IgD-negative memory B cell (primary cell): ENCODE results near the gene TREH. TPM values are rescaled to one million over a fixed set of nuclear protein-coding genes. Genes with fewer than 3 reads are reported as not detected.

Experiments used
- H3K27ac Mint-ChIP-seq, 3 donors: one replicate each; pipeline ENCODE4 v1.8.0; 2020 to 2022; ENCODE audit warnings: mild to moderate bottlenecking in 3 of 3, mixed read lengths in 3 of 3, moderate library complexity in 1 of 3
- H3K27me3 Mint-ChIP-seq: one replicate; pipeline ENCODE4 v1.8.0; 2021; ENCODE audit warnings: mixed read lengths
- H3K36me3 Mint-ChIP-seq: one replicate; pipeline ENCODE4 v1.8.0; 2020; ENCODE audit warnings: mild to moderate bottlenecking, mixed read lengths
- H3K4me1 Mint-ChIP-seq, 3 donors: one replicate each; pipeline ENCODE4 v1.8.0; 2020 to 2022; ENCODE audit warnings: mixed read lengths in 3 of 3, mild to moderate bottlenecking in 1 of 3
- H3K4me3 Mint-ChIP-seq, 4 donors: one replicate each; pipeline ENCODE4 v1.8.0; 2020 to 2022; ENCODE audit warnings: mild to moderate bottlenecking in 4 of 4, mixed read lengths in 4 of 4, moderate library complexity in 3 of 4
- H3K9me3 Mint-ChIP-seq, 3 donors: one replicate each; pipeline ENCODE4 v1.8.0; 2020 to 2021; ENCODE audit warnings: mixed read lengths in 3 of 3, mild to moderate bottlenecking in 1 of 3
- polyA plus RNA-seq: library from polyadenylated mRNA; unstranded; fragments of 300-500 nt; fragmentation: Illumina TruSeq; gene quantifications from one replicate; pipeline ENCODE4 v1.2.3, GENCODE V29; 2021

TREH gene
- polyA plus RNA-seq, 1 donor from 2014 or later = not detected

- no peak overlapping the region for H3K27ac Mint-ChIP-seq
- H3K4me3 Mint-ChIP-seq = peak overlapping the region in 2 of 4 donors; percentile 73 to 84
- no peaks in the 10 kb centered on the region for H3K9me3 Mint-ChIP-seq
- peaks cover 5 to 10% (median 7%) of the 10 kb centered on the region in 3 donors for H3K4me1 Mint-ChIP-seq
- no peaks in the 10 kb centered on the region for H3K36me3 Mint-ChIP-seq
- peaks cover 6% of the 10 kb centered on the region for H3K27me3 Mint-ChIP-seq
Observed at GRCh38 chr11:118705791-118706545, 26.5 kb upstream of the TREH start.

- peak overlapping the region in 2 of 4 donors; percentile 84 to 88 for H3K4me3 Mint-ChIP-seq
Observed at GRCh38 chr11:118705111-118705741, 25.8 kb upstream of the TREH start.

GRCh38 chr11:118703563-118704106 lies 24.2 kb upstream of the TREH start:
- no peaks in the 10 kb centered on the region for H3K36me3 Mint-ChIP-seq
- no peak overlapping the region for H3K27ac Mint-ChIP-seq
- peak overlapping the region in 1 of 4 donors; percentile 32 for H3K4me3 Mint-ChIP-seq
- peaks cover 6% of the 10 kb centered on the region for H3K27me3 Mint-ChIP-seq
- H3K4me1 Mint-ChIP-seq = peaks cover 5 to 13% (median 9%) of the 10 kb centered on the region in 3 donors
- H3K9me3 Mint-ChIP-seq = peaks cover 0 to 4% (median 4%) of the 10 kb centered on the region in 3 donors

More at GRCh38 chr11:118705111-118705741, 25.8 kb upstream of the TREH start:
- Mint-ChIP-seq H3K9me3 (peaks cover 0 to 3% (median 3%) of the 10 kb centered on the region in 3 donors), H3K27me3 (peaks cover 6% of the 10 kb centered on the region), H3K27ac (peak overlapping the region in 1 of 3 donors; percentile 69), H3K4me1 (peaks cover 5 to 13% (median 7%) of the 10 kb centered on the region in 3 donors), H3K36me3 (no peaks in the 10 kb centered on the region)

- peaks cover 0 to 4% (median 4%) of the 10 kb centered on the region in 3 donors for H3K9me3 Mint-ChIP-seq
- peaks cover 0 to 7% (median 6%) of the 10 kb centered on the region in 3 donors for H3K4me1 Mint-ChIP-seq
- no peaks in the 10 kb centered on the region for H3K36me3 Mint-ChIP-seq
- no peak overlapping the region for H3K4me3 Mint-ChIP-seq
- H3K27ac Mint-ChIP-seq = peak overlapping the region in 2 of 3 donors; percentile 72 to 97
- no peaks in the 10 kb centered on the region for H3K27me3 Mint-ChIP-seq
Observed at GRCh38 chr11:118699506-118700220, 20.2 kb upstream of the TREH start.

GRCh38 chr11:118697346-118697745 lies 17.9 kb upstream of the TREH start:
- H3K9me3 Mint-ChIP-seq = peaks cover 0 to 4% (median 4%) of the 10 kb centered on the region in 3 donors
- peaks cover 0 to 11% (median 6%) of the 10 kb centered on the region in 3 donors for H3K4me1 Mint-ChIP-seq
- H3K4me3 Mint-ChIP-seq = no peak overlapping the region
- H3K27me3 Mint-ChIP-seq = no peaks in the 10 kb centered on the region
- H3K27ac Mint-ChIP-seq = no peak overlapping the region
- H3K36me3 Mint-ChIP-seq = no peaks in the 10 kb centered on the region

- Mint-ChIP-seq H3K36me3 (no peaks in the 10 kb centered on the region), H3K4me1 (peaks cover 0 to 11% (median 6%) of the 10 kb centered on the region in 3 donors), H3K27me3 (no peaks in the 10 kb centered on the region), H3K4me3 (peak overlapping the region in 1 of 4 donors; percentile 6), H3K9me3 (peaks cover 0 to 4% (median 4%) of the 10 kb centered on the region in 3 donors), H3K27ac (peak overlapping the region in 1 of 3 donors; percentile 59)
Observed at GRCh38 chr11:118696673-118697226, 17.3 kb upstream of the TREH start.

GRCh38 chr11:118694771-118695170 lies 15.3 kb upstream of the TREH start:
- Mint-ChIP-seq H3K27me3 (no peaks in the 10 kb centered on the region), H3K4me1 (peaks cover 0 to 14% (median 9%) of the 10 kb centered on the region in 3 donors), H3K4me3 (no peak overlapping the region), H3K27ac (no peak overlapping the region), H3K36me3 (no peaks in the 10 kb centered on the region), H3K9me3 (no peaks in the 10 kb centered on the region)

- H3K36me3 Mint-ChIP-seq = no peaks in the 10 kb centered on the region
- no peak overlapping the region for H3K4me3 Mint-ChIP-seq
- H3K9me3 Mint-ChIP-seq = no peaks in the 10 kb centered on the region
- peaks cover 0 to 14% (median 7%) of the 10 kb centered on the region in 3 donors for H3K4me1 Mint-ChIP-seq
- no peaks in the 10 kb centered on the region for H3K27me3 Mint-ChIP-seq
- peak overlapping the region in 2 of 3 donors; percentile 46 to 95 for H3K27ac Mint-ChIP-seq
Observed at GRCh38 chr11:118694185-118694584, 14.7 kb upstream of the TREH start.

GRCh38 chr11:118691926-118692830 lies 12.7 kb upstream of the TREH start:
- Mint-ChIP-seq H3K9me3 (no peaks in the 10 kb centered on the region), H3K27me3 (no peaks in the 10 kb centered on the region), H3K4me3 (peak overlapping the region in 1 of 4 donors; percentile 75), H3K4me1 (peaks cover 0 to 14% (median 7%) of the 10 kb centered on the region in 3 donors), H3K36me3 (no peaks in the 10 kb centered on the region), H3K27ac (peak overlapping the region in 2 of 3 donors; percentile 50 to 95)

GRCh38 chr11:118690553-118691304 lies 11.3 kb upstream of the TREH start:
- Mint-ChIP-seq H3K27ac (peak overlapping the region in 1 of 3 donors; percentile 62), H3K4me3 (peak overlapping the region in 1 of 4 donors; percentile 90), H3K9me3 (no peaks in the 10 kb centered on the region), H3K27me3 (peaks cover 2% of the 10 kb centered on the region), H3K36me3 (no peaks in the 10 kb centered on the region), H3K4me1 (peaks cover 0 to 12% (median 7%) of the 10 kb centered on the region in 3 donors)

GRCh38 chr11:118689852-118690552 lies 10.6 kb upstream of the TREH start:
- Mint-ChIP-seq H3K4me3 (peak overlapping the region; percentile 38 to 90 (median 80)), H3K4me1 (peaks cover 0 to 9% (median 3%) of the 10 kb centered on the region in 3 donors), H3K9me3 (no peaks in the 10 kb centered on the region)

GRCh38 chr11:118689503-118689851 lies 10.0 kb upstream of the TREH start:
- Mint-ChIP-seq H3K4me3 (peak overlapping the region in 1 of 4 donors; percentile 85), H3K36me3 (no peaks in the 10 kb centered on the region), H3K4me1 (peaks cover 0 to 9% (median 3%) of the 10 kb centered on the region in 3 donors), H3K9me3 (no peaks in the 10 kb centered on the region), H3K27ac (no peak overlapping the region), H3K27me3 (peaks cover 2% of the 10 kb centered on the region)

More at GRCh38 chr11:118689852-118690552, 10.6 kb upstream of the TREH start:
- Mint-ChIP-seq H3K27ac (peak overlapping the region in 1 of 3 donors; percentile 73), H3K36me3 (no peaks in the 10 kb centered on the region), H3K27me3 (peaks cover 2% of the 10 kb centered on the region)
